Measurements from ENCODE around the gene HLA-DRB5.
A peak's percentile ranks its signal among the peaks of the same experiment; 100 is the strongest.
"Not testable (repeated sequence)": the region's sequence is repeated elsewhere in the genome, so short reads cannot be mapped to it uniquely, and the experiment has no call there.

Gene HLA-DRB5

DNA sequence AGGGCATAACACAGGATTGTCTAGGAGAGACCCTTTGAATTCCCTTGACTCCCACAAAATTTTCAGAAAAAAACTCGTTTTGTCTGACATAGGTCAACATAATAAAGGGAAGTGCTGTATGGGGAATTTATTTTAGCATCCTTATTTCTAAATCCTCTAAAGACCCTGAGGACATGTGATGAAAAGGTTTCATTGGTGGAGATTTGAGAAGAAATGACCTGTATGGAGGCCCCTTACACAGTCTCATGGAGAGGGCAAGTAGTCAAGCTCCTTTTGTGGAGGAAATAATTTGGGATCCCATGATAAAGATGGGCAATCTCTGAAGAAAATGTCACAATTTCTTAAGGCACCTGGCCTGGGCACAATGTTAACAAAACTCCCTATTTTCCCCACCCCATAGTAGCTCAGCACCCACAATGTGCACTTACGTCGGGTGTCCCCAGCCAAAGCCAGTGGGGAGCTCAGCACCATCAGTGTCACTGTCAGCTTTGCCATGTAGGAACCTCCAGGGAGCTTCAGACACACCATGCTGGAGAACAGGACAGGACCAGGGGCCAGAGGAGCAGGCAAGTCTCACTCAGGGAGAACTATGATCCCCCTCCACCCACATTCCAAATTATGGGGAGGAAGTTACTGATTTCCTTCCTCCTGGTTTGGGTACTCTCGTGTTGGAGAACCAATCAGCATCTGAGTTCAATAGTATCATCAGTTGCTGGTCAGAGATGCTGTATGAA lies at the start of gene HLA-DRB5:
Gene HLA-DRB5, minus strand, starts transcription at position 591 of the 734 bp plus-strand sequence. Its CDS starts 63 bp downstream, at position 528.
- no peak for DNase-seq (ENCODE audit: low read depth)
- Histone ChIP-seq H3K36me3 (ENCODE audit: control insufficient read depth, insufficient read depth, low read length, severe bottlenecking) (no peaks in the 10 kb centered on the region), H3K9ac (ENCODE audit: low read length) (no peak within 1 kb of the TSS), H3K4me3 (ENCODE audit: low read length) (peak within 1 kb of the TSS; percentile 70), H3K9me3 (ENCODE audit: control insufficient read depth, low read length) (no peaks in the 10 kb centered on the region), H3K27me3 (replicated peaks; ENCODE audit: control insufficient read depth, insufficient read depth, low read length) (no peaks in the 10 kb centered on the region), H3K4me1 (ENCODE audit: control insufficient read depth, insufficient read depth, low read length) (no peaks in the 10 kb centered on the region)

DNA sequence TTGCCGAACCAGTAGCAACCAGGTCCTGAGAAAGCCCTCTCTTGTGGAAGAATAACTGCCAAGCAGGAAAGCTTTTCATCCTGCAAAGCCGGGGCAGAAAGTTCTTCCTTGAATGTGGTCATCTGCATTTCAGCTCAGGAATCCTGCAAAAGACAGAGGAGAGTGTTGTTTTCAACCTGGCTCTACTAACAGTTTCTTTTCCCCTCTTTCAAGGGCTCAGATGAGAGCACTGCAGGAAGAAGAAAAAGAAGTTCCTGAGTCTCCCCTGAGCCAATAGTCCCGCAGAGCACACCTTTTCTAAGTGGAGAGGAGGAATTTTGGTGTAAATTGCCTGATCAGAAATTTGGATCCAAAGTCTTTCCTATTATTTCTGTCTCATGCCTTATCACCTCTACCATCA lies 48.9 kb upstream of the HLA-DRB5 start:
- no peak for DNase-seq (ENCODE audit: low read depth)
- Histone ChIP-seq H3K4me3 (ENCODE audit: low read length) (no peak overlapping the region), H3K27me3 (replicated peaks; ENCODE audit: control insufficient read depth, insufficient read depth, low read length) (no peaks in the 10 kb centered on the region), H3K36me3 (ENCODE audit: control insufficient read depth, insufficient read depth, low read length, severe bottlenecking) (no peaks in the 10 kb centered on the region), H3K4me1 (ENCODE audit: control insufficient read depth, insufficient read depth, low read length) (no peaks in the 10 kb centered on the region), H3K9ac (ENCODE audit: low read length) (no peak overlapping the region), H3K9me3 (ENCODE audit: control insufficient read depth, low read length) (no peaks in the 10 kb centered on the region)

DNA sequence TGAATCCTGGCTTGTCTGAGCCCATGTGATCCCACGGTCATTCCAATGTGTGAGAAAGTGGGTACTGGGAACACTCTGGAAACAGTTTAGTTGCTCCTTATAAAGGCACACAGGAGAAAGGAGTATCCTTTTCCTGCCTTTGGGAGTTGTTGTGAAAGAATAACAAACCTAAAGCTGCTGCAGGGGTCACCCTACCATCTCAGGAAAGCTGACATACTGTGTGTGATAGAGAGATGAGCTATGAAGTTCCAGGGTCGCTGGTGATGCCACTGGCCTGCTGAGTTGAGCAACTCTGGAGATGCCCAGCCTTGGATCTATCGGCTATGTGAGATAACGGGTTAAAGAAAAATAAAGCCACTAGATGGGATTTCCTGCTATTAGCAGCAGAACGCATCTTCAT lies 47.4 kb upstream of the HLA-DRB5 start:
- DNase-seq (ENCODE audit: low read depth); H3K4me3 ChIP-seq (ENCODE audit: low read length); H3K9me3 ChIP-seq (ENCODE audit: control insufficient read depth, low read length); H3K4me1 ChIP-seq (ENCODE audit: control insufficient read depth, insufficient read depth, low read length); H3K36me3 ChIP-seq (ENCODE audit: control insufficient read depth, insufficient read depth, low read length, severe bottlenecking); H3K9ac ChIP-seq (ENCODE audit: low read length); H3K27me3 ChIP-seq (replicated peaks; ENCODE audit: control insufficient read depth, insufficient read depth, low read length): not testable (repeated sequence)

DNA sequence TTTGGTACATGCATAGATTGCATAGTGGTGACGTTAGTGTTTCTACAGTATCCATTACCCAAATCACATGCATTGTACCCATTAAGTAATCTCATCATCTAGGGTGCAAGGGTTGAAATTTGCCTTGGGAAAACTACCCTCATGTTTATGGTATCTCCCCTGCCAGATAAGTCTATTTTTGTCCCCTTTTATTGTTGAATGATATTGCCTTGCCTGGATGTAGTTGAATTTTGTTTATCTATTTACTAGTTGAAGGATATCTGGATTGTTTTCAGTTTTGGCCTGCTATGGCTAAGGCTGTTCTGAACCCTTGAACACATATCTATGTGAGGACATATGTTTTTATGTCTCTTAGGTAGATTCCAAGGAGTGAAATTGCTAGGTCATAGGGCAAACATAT lies 46.2 kb upstream of the HLA-DRB5 start:
- Histone ChIP-seq H3K9ac (ENCODE audit: low read length) (no peak overlapping the region), H3K4me3 (ENCODE audit: low read length) (no peak overlapping the region), H3K4me1 (ENCODE audit: control insufficient read depth, insufficient read depth, low read length) (no peaks in the 10 kb centered on the region), H3K27me3 (replicated peaks; ENCODE audit: control insufficient read depth, insufficient read depth, low read length) (no peaks in the 10 kb centered on the region), H3K36me3 (ENCODE audit: control insufficient read depth, insufficient read depth, low read length, severe bottlenecking) (no peaks in the 10 kb centered on the region), H3K9me3 (ENCODE audit: control insufficient read depth, low read length) (no peaks in the 10 kb centered on the region)
- DNase-seq (ENCODE audit: low read depth): no peak

DNA sequence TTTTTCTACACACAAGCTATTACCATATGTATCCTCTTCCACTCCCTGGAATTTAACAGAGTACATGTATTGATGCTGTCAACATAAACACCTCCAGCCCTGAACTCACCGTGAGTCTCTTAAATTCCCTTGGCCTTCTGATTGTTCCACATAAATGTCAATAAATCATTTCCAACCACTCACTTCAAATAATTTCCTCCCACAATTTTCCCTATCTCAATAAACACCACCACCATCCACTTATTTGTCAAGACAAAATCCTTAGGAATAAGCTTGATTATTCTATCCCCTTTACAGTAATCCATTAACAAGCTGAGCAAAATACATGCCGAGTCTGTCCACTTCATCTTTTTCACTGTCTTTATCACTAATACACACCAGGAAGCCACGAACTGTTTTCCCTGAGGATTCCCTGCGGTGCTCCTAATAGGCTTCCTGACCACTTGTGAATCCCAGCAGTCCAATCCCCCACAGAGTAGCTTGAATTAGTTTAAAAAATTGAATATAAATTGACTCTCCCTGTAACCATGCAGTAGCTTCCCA lies 40.3 kb upstream of the HLA-DRB5 start:
- Histone ChIP-seq H3K36me3 (ENCODE audit: control insufficient read depth, insufficient read depth, low read length, severe bottlenecking) (no peaks in the 10 kb centered on the region), H3K4me3 (ENCODE audit: low read length) (no peak overlapping the region), H3K9ac (ENCODE audit: low read length) (no peak overlapping the region), H3K27me3 (replicated peaks; ENCODE audit: control insufficient read depth, insufficient read depth, low read length) (no peaks in the 10 kb centered on the region), H3K4me1 (ENCODE audit: control insufficient read depth, insufficient read depth, low read length) (no peaks in the 10 kb centered on the region), H3K9me3 (ENCODE audit: control insufficient read depth, low read length) (no peaks in the 10 kb centered on the region)
- DNase-seq (ENCODE audit: low read depth): no peak

DNA sequence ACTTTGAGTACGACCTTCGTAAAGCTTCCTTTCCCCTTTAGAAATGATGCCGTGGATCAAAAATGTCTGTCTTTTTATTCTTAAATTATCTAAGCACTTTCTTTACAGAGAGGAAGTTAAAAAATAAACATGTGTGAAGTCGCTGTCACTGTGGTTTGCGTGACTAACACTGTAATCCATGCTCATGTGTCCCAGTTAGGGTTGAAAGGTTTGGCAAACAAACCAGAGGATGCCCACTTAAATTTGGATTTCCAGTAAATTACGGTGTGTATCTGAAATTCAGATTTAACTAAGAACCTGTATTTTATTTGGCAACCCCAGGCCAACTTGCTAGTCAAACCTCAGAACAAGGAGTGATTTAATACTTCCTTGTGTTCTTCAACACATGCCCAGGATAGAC lies 38.5 kb upstream of the HLA-DRB5 start:
- no peaks in the 10 kb centered on the region for H3K9me3 ChIP-seq (ENCODE audit: control insufficient read depth, low read length)
- no peaks in the 10 kb centered on the region for H3K27me3 ChIP-seq (replicated peaks; ENCODE audit: control insufficient read depth, insufficient read depth, low read length)
- no peak for DNase-seq (ENCODE audit: low read depth)
- H3K9ac ChIP-seq (ENCODE audit: low read length): no peak overlapping the region
- H3K36me3 ChIP-seq (ENCODE audit: control insufficient read depth, insufficient read depth, low read length, severe bottlenecking): no peaks in the 10 kb centered on the region
- H3K4me1 ChIP-seq (ENCODE audit: control insufficient read depth, insufficient read depth, low read length): no peaks in the 10 kb centered on the region
- no peak overlapping the region for H3K4me3 ChIP-seq (ENCODE audit: low read length)

DNA sequence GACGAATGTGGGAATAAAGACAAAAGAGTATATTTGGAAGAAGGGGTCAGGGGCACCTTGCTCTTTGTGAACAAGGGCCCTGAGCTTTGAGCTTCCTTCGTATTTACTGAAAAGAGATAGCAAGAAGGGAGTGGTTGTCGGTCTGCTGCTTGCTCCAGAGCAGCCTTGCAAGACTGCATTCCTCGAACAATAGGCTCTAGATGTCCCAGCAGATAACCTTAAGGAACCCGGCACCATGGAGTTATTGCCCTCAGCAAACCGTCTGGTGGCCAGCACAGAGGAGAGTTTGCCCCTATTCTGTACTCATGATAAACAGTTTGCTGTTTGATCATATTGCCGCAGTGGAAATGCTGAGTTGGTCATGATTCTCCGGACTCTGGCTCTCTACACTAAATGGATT lies 36.9 kb upstream of the HLA-DRB5 start:
- no peaks in the 10 kb centered on the region for H3K36me3 ChIP-seq (ENCODE audit: control insufficient read depth, insufficient read depth, low read length, severe bottlenecking)
- H3K4me3 ChIP-seq (ENCODE audit: low read length): no peak overlapping the region
- H3K27me3 ChIP-seq (replicated peaks; ENCODE audit: control insufficient read depth, insufficient read depth, low read length): no peaks in the 10 kb centered on the region
- no peak overlapping the region for H3K9ac ChIP-seq (ENCODE audit: low read length)
- no peaks in the 10 kb centered on the region for H3K4me1 ChIP-seq (ENCODE audit: control insufficient read depth, insufficient read depth, low read length)
- no peak for DNase-seq (ENCODE audit: low read depth)
- no peaks in the 10 kb centered on the region for H3K9me3 ChIP-seq (ENCODE audit: control insufficient read depth, low read length)

DNA sequence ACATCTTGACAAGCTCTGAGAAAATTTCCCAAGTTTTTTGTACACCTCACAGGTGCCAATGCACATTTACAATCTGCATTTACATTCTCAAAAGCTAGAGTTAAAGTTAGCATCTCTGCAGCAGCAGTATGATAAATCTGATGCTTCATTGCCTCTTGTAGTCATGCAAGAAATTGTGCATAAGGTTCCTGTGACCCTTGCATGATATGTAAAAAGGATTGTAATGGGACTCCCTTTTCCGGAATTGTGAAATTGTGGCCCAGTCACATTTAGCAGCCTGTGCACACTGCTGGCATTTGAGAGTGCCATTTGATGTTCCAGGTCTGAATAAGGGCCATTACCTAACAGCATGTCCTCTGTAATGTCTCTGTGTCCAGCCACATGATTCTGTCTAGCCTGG lies 35.4 kb upstream of the HLA-DRB5 start:
- no peak for DNase-seq (ENCODE audit: low read depth)
- H3K27me3 ChIP-seq (replicated peaks; ENCODE audit: control insufficient read depth, insufficient read depth, low read length): no peaks in the 10 kb centered on the region
- H3K4me1 ChIP-seq (ENCODE audit: control insufficient read depth, insufficient read depth, low read length): no peaks in the 10 kb centered on the region

DNA sequence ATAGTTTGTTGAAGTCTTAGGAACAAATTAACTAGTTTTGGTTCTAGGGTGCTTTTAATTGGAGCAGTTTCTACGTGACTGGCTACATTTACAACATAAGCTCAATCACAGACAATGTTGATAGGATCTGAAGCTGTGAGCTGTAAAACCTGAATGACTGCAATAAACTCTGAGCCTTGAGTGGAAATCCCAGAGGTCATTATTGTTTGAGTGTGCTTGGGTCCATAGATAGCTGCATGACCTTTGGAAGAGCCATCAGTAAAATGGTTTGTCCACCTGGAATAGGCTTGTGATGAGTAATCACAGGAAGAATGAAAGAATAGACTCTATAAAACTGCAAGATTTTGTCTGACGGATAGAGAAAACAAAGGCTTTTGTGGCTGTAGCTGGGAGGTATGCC lies 32.9 kb upstream of the HLA-DRB5 start:
- no peak for DNase-seq (ENCODE audit: low read depth)
- peaks cover 6% of the 10 kb centered on the region for H3K27me3 ChIP-seq (replicated peaks; ENCODE audit: control insufficient read depth, insufficient read depth, low read length)

More for the DNA sequence above, 35.4 kb upstream of the HLA-DRB5 start:
- H3K4me3 ChIP-seq (ENCODE audit: low read length): no peak overlapping the region
- no peak overlapping the region for H3K9ac ChIP-seq (ENCODE audit: low read length)
- H3K9me3 ChIP-seq (ENCODE audit: control insufficient read depth, low read length): no peaks in the 10 kb centered on the region
- no peaks in the 10 kb centered on the region for H3K36me3 ChIP-seq (ENCODE audit: control insufficient read depth, insufficient read depth, low read length, severe bottlenecking)

DNA sequence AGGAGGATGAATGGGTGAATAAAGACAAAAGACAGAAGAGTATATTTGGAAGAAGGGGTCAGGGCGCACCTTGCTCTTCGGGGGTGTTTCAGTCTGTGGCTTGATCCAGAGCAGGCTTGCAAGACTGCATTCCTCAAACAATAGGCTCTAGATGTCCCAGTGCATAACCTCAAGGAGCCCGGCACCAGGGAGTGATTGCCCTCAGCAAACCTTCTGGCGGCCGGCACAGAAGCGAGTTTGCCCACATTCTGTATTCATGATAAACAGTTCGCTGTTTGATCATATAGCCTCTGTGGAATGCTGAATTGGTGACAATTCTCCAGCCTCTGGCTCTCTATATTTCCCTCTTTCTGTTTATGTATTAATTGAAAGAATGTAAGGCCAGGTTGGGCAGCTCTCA lies 29.7 kb upstream of the HLA-DRB5 start:
- no peaks in the 10 kb centered on the region for H3K9me3 ChIP-seq (ENCODE audit: control insufficient read depth, low read length)
- H3K4me3 ChIP-seq (ENCODE audit: low read length): no peak overlapping the region
- H3K36me3 ChIP-seq (ENCODE audit: control insufficient read depth, insufficient read depth, low read length, severe bottlenecking): no peaks in the 10 kb centered on the region
- H3K9ac ChIP-seq (ENCODE audit: low read length): no peak overlapping the region
- DNase-seq (ENCODE audit: low read depth): no peak
- H3K27me3 ChIP-seq (replicated peaks; ENCODE audit: control insufficient read depth, insufficient read depth, low read length): peaks cover 6% of the 10 kb centered on the region
- no peaks in the 10 kb centered on the region for H3K4me1 ChIP-seq (ENCODE audit: control insufficient read depth, insufficient read depth, low read length)

More for the DNA sequence above, 32.9 kb upstream of the HLA-DRB5 start:
- no peak overlapping the region for H3K4me3 ChIP-seq (ENCODE audit: low read length)
- H3K9ac ChIP-seq (ENCODE audit: low read length): no peak overlapping the region
- H3K36me3 ChIP-seq (ENCODE audit: control insufficient read depth, insufficient read depth, low read length, severe bottlenecking): no peaks in the 10 kb centered on the region
- no peaks in the 10 kb centered on the region for H3K9me3 ChIP-seq (ENCODE audit: control insufficient read depth, low read length)
- H3K4me1 ChIP-seq (ENCODE audit: control insufficient read depth, insufficient read depth, low read length): no peaks in the 10 kb centered on the region

DNA sequence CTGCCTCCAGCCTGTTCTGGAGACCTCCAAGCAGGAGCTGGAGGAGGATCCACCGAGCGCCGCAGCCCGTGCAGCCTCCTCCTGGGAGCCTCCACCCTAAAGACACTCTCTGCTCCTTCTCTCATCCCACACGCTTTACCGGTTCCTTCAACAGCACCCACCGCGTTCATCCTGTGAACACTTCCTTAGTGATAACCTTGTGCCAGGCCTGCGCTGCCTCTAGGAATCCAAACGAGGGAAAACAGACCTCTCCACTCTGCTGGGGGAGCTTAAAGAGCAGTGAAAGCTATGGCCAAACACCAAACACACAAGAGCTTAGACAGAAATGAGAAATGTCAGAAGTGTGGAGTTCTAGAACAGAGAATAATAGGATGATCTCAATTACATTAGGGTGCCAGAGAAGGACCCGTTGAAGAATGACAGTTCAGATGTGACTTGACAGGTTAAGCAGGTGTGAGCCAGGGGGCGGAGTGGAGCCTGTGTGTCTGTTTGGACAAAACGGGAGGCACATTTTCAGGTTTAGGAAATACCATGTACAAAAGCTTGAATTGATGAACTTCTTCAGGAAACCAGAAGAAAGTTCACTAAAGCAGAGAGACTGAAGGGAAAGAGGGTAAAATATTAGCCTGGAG lies 28.5 kb upstream of the HLA-DRB5 start:
- no peak overlapping the region for H3K4me3 ChIP-seq (ENCODE audit: low read length)
- no peak overlapping the region for H3K9ac ChIP-seq (ENCODE audit: low read length)
- H3K27me3 ChIP-seq (replicated peaks; ENCODE audit: control insufficient read depth, insufficient read depth, low read length): peaks cover 6% of the 10 kb centered on the region
- no peaks in the 10 kb centered on the region for H3K36me3 ChIP-seq (ENCODE audit: control insufficient read depth, insufficient read depth, low read length, severe bottlenecking)
- no peaks in the 10 kb centered on the region for H3K4me1 ChIP-seq (ENCODE audit: control insufficient read depth, insufficient read depth, low read length)
- DNase-seq (ENCODE audit: low read depth): no peak
- H3K9me3 ChIP-seq (ENCODE audit: control insufficient read depth, low read length): no peaks in the 10 kb centered on the region

Measured in adipocyte (in vitro differentiated cells).